AG10803 (cell line): ENCODE results near the gene CSF1.

Source experiments
- DNase-seq: peaks from one replicate; pipeline ENCODE4 v3.0.0; 2010; ENCODE audit warnings: low read depth
- H3K4me3 ChIP-seq: 2 replicates; pipeline ENCODE4 v1.5.1; 2011; ENCODE audit warnings: mild to moderate bottlenecking, low read length, control low read depth
- TF ChIP-seq, protein P1 (sequence below): conservative IDR thresholded peaks from 2 replicates; pipeline ENCODE4 v1.5.1; 2011; ENCODE audit warnings: mild to moderate bottlenecking, low read length, control low read depth, inconsistent platforms

The CSF1 gene

DNA sequence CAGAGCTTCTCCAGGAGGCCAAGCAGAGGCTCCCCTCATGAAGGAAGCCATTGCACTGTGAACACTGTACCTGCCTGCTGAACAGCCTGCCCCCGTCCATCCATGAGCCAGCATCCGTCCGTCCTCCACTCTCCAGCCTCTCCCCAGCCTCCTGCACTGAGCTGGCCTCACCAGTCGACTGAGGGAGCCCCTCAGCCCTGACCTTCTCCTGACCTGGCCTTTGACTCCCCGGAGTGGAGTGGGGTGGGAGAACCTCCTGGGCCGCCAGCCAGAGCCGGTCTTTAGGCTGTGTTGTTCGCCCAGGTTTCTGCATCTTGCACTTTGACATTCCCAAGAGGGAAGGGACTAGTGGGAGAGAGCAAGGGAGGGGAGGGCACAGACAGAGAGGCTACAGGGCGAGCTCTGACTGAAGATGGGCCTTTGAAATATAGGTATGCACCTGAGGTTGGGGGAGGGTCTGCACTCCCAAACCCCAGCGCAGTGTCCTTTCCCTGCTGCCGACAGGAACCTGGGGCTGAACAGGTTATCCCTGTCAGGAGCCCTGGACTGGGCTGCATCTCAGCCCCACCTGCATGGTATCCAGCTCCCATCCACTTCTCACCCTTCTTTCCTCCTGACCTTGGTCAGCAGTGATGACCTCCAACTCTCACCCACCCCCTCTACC is 19.1 kb downstream of the CSF1 start:
- TF ChIP-seq, protein P1, sequence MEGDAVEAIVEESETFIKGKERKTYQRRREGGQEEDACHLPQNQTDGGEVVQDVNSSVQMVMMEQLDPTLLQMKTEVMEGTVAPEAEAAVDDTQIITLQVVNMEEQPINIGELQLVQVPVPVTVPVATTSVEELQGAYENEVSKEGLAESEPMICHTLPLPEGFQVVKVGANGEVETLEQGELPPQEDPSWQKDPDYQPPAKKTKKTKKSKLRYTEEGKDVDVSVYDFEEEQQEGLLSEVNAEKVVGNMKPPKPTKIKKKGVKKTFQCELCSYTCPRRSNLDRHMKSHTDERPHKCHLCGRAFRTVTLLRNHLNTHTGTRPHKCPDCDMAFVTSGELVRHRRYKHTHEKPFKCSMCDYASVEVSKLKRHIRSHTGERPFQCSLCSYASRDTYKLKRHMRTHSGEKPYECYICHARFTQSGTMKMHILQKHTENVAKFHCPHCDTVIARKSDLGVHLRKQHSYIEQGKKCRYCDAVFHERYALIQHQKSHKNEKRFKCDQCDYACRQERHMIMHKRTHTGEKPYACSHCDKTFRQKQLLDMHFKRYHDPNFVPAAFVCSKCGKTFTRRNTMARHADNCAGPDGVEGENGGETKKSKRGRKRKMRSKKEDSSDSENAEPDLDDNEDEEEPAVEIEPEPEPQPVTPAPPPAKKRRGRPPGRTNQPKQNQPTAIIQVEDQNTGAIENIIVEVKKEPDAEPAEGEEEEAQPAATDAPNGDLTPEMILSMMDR = no peak
- no peak overlapping the region for H3K4me3 ChIP-seq
- no peak for DNase-seq

DNA sequence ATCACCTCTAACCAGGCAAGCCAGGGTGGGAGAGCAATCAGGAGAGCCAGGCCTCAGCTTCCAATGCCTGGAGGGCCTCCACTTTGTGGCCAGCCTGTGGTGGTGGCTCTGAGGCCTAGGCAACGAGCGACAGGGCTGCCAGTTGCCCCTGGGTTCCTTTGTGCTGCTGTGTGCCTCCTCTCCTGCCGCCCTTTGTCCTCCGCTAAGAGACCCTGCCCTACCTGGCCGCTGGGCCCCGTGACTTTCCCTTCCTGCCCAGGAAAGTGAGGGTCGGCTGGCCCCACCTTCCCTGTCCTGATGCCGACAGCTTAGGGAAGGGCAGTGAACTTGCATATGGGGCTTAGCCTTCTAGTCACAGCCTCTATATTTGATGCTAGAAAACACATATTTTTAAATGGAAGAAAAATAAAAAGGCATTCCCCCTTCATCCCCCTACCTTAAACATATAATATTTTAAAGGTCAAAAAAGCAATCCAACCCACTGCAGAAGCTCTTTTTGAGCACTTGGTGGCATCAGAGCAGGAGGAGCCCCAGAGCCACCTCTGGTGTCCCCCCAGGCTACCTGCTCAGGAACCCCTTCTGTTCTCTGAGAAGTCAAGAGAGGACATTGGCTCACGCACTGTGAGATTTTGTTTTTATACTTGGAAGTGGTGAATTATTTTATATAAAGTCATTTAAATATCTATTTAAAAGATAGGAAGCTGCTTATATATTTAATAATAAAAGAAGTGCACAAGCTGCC is 19.8 kb downstream of the CSF1 start:
- no peak overlapping the region for H3K4me3 ChIP-seq
- TF ChIP-seq, protein P1 = no peak
- DNase-seq = no peak

- no peak overlapping the region for H3K4me3 ChIP-seq
- TF ChIP-seq, protein P1 = no peak
- peak; percentile 67 for DNase-seq
Measured at GRCh38 chr1:109931189-109931731, 20.6 kb downstream of the CSF1 start.

GRCh38 chr1:109931911-109932636 is 21.4 kb downstream of the CSF1 start:
- H3K4me3 ChIP-seq = no peak overlapping the region
- TF ChIP-seq, protein P1 = no peak
- no peak for DNase-seq

- DNase-seq = no peak
- TF ChIP-seq, protein P1 = no peak
- no peak overlapping the region for H3K4me3 ChIP-seq
Measured at GRCh38 chr1:109932679-109933078, 22.0 kb downstream of the CSF1 start.

DNA sequence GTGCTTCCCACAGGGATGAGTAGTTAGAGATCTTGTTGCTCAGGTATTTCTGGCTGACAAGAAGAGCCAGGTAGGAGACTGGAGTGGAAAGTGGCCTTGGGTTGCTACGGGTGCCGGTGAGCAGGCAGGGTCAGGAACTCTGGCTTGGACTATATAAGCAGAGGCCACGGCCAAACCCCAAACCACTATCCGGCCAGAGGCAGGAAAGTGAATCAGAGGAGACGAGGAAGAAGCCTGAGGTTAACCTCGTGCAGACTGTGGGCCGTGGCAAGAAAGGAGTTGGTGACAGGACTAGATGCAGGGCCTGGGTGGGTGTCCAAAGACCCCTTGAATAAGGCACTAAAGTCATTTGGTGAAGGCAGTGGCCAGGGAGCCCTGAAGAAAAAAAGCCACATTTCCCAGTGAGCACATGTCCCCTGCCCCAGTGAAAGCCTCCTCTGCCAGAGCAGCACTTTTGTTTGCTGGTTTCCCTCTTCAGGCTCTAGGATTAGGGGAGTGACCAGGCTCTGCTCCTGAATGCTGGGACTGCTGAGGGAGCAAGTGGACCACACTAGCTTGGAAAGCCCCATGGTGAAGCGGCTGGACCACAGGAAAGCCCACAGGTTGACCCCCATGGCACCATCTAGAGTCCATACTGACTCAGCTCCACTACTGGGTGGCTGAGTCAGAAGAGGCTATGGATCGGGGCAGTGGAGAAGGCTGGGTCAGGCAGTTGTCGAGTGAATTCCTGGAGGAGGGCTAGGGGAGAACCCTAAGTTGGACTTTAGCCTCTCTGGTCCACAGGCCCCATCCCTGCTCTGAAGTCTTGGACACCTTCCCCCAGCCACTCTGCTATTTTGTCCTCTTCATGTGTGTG is 23.4 kb downstream of the CSF1 start:
- TF ChIP-seq, protein P1 = 0 out of 2 replicates have a peak, but pooled peaks have one; percentile 3
- H3K4me3 ChIP-seq = no peak overlapping the region
- peak; percentile 64 for DNase-seq
